Stimulated activated CD8-positive, alpha-beta memory T cell treated with anti-CD3 and anti-CD28 coated beads, Interleukin-4, amount 100 ng/mL, for 24 hours (primary cell): ENCODE measurements around the gene SPAG6.
"Not testable (repeated sequence)": the region's sequence is repeated elsewhere in the genome, so short reads cannot be mapped to it uniquely, and the experiment has no call there.

Experiments
- DNase-seq: peaks from one replicate; pipeline ENCODE4 v3.0.0-alpha.2; 2020; ENCODE audit warnings: low read depth

The SPAG6 gene

GRCh38 chr10:22372298-22372697 is 27.0 kb downstream of the SPAG6 start:
- DNase-seq = no peak

DNA sequence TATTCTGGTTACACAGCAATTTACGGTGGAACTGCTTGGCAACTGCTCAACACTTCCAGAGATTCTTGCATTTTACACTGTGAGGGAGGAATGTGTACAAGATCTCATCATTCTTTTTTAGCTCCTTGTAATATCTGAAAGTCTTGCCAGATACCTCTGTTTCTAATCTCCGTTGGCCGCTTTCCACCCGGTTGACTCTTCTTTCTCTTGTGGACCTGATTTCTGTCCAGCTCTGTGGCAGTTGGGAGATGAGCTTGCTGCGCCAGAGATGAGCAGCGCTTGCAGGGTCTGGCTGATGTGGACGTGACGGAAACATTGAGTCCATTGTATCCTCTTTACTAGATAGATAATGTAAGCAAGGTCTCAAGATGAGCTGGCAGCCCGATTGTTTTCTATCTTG is 27.6 kb downstream of the SPAG6 start:
- no peak for DNase-seq

DNA sequence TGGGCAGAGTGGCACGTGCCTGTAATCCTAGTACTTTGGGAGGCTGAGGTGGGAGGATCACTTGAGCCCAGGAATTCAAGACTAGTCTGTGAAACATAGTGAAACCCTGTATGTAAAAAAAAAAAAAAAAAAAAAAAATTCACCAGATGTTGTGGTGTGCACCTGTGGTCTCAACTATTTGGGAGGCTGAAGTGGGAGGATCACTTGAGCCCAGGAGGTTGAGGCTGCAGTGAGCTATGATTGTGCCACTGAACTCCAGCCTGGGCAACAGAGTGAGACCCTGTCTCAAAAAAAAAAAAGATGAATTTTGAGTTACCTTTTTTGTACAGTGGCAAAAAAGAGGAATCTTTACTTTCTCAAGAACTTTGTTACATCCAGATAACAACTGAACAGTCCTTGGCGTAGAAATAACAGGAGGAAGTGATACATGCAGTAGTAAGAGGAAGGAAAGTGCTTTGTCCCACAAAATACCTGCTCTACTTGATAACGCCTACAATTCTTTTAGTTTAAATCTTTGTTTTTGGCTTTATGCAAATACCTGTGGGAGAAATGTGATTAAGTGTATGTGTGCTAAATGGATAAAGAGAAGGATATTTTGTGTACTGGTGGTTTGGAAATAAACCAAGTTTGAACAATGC is 29.3 kb downstream of the SPAG6 start:
- DNase-seq = no peak

- peak; percentile 25 for DNase-seq
Observed at GRCh38 chr10:22379059-22379458, 33.8 kb downstream of the SPAG6 start.

DNA sequence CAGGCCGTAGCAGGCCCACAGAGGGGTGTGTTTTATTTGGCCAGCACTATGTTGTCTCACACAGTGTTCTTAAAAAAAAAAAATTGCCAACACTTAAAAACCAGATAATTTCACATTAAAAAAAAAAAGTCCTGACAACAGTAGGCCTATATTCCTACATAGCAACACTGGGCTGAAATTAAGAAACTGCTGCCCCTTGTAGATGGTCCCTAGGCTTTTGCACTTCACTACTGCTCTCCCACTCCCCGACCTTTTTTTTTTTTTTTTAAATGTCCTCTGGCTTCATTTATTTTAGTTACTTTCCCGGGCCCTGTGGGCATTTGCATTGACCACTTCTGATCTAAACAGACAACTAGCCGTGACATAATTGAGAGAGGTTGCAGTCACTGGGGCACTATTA is 36.0 kb downstream of the SPAG6 start:
- no peak for DNase-seq

DNA sequence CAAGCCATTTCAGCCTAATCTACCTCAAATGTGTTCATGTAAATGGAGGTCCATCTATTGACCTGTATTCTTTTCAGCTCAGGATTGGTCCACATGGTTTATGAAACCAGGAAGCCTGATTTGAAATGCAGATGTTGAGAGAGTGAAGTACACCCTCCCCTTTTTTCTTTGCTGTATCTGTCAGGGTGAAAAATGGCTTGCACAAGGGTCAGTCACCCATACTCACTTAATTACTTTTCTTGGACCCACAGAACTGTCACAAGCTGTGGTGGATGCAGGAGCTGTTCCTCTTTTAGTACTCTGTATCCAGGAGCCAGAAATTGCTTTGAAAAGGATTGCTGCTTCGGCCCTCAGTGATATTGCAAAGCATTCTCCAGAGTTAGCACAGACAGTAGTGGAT is 41.2 kb downstream of the SPAG6 start:
- no peak for DNase-seq

DNA sequence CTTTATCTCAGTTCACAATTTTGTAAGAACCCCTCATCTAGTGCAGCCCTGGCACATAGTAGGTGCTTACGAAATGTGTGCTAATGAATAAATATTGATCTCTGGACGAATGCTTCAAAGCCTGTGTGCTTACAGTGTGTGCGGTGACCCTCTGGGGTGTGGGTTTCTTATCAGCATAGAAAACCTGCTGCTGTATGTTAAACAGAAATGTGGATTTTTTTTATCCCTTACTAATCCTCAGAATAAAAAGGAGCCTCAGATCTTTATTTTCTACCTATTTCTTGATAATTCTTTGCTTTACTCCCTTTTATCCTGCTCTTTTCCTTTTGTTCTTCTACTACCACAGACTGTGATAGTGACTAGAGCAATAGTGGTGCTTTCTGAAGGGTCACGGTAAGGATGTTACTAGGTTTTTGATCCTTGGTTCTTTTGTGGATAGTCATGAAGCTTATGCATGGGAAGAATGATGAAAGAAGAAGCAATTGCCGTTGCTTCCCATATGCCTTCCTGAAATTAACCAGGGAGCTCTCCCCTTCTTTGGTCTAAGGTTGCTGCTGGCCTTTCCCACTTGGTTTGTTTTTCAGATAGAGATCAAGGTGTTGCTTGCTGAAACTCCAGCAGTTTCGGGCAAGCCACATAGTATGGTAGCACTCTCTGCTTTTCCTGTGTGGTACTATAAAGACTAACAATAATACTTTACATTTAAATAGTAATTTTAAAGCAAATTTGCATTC is 44.7 kb downstream of the SPAG6 start:
- no peak for DNase-seq

- no peak for DNase-seq
Observed at GRCh38 chr10:22391600-22391999, 46.3 kb downstream of the SPAG6 start.

- DNase-seq = not testable (repeated sequence)
Observed at GRCh38 chr10:22396195-22396594, 50.9 kb downstream of the SPAG6 start.

GRCh38 chr10:22406916-22407315 is 61.6 kb downstream of the SPAG6 start:
- not testable (repeated sequence) for DNase-seq

DNA sequence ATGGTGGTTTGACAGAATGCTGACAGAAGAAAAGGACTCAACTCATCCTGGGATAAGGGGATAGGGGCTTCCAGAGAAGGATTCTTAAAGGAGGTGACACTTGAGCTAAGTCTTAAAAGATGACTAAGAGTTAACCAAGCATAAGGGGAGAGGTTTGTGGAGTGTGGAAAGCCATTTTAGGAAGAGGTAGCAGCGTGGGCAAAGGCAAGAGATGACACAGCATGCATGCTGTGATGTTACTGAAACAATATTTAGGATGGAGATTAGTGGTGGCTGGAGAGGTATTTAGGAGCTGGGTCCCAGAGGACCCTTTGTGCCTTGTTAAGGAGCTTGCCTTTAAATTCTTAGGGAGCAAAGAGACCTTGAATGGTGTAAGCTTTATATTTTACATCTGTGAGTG is 65.1 kb downstream of the SPAG6 start:
- DNase-seq = no peak

DNA sequence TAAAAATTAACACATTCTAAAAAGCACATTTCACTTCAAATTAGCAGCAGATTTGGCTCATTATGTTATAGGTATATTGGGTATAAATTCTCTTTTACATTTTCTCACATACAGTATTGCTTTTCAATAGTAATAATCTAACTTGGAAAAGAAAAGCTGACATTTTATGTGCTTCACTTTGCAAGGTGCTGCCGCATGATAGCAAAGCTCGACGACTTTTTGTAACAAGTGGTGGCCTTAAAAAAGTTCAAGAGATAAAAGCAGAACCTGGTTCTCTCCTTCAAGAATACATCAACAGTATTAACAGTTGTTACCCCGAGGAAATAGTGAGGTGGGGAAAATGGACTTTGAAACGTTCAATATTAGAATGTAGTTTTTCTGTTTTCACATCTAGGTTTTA is 65.5 kb downstream of the SPAG6 start:
- no peak for DNase-seq

- no peak for DNase-seq
Observed at GRCh38 chr10:22414146-22414545, 68.8 kb downstream of the SPAG6 start.

DNA sequence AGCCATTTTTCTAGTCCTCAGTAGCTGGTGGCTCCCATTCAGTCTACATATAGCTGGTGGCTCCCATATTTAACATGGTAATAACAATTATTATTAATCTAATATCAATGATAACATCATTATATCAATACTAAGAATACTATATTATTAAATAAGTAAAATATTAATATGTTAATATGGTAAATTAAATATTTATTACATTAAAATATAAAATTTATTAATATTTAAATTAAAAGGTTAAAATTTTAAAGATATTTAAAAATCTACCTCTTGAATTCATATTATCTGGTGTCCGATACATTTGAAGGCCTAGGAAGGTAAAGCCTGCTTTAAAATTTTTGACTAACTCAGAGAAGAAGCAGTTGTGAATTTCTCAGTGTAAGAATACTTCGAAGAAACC is 69.8 kb downstream of the SPAG6 start:
- no peak for DNase-seq

DNA sequence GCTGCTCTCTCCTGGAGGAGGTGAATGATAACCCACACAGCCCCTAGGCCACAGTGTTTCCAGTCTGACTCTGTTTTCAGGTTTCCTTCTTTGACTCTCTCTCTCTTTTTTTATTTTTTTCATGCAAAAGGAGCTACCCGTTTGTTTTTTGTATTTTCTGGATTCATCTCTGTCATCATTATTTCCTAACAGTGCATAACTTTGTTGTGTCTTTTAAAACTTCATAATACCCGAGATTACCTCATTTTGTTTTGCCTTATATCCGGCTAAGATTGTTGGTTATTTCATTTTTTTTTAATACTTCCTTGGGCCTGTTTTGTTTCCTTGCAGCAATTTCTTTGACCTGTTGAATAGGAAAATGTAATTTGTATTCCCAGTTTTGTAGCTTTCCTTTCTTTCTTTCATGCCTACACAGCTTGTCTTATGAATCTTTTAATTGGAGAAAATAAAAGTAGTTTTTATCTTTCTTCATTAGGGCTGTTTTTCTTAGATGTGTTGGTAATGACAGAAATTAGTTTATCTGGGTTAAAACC is 72.5 kb downstream of the SPAG6 start:
- DNase-seq = no peak

DNA sequence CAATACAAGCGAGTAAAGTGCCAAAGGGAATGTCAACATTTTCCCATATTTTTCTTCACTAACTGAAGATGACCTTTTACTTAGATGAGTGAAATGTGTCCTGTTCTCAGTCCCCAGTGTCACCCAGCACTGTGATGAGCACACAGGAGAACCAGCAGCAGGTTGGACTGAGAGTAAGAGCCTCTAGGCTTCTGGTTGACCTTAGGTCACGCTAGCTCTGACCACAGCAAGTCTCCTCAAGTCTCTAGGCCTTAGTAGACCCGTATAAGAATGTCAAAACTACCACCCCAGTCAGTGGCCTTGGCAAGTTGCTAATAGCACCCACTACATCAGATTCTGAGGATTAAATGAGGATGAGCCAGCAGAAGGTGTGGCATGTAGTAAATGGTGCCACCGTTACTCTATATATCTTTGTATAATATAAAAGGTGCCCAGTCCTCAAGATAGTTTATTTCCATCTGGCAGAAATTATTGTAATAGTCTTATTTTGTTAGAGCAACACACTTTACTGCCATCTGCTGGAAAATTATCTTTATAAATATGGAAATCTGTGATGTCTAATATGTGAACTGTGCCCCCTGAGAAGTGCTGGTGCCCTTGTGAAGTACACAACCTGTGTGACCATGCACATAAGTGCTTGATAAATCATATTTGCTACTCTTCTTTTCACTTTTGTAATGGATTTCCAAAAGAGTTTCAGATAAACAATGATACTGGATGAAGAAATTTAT is 75.7 kb downstream of the SPAG6 start:
- no peak for DNase-seq

- DNase-seq = no peak
Observed at GRCh38 chr10:22426653-22427052, 81.4 kb downstream of the SPAG6 start.

- no peak for DNase-seq
Observed at GRCh38 chr10:22427101-22427500, 81.8 kb downstream of the SPAG6 start.

GRCh38 chr10:22427890-22428571 is 82.7 kb downstream of the SPAG6 start:
- no peak for DNase-seq

DNA sequence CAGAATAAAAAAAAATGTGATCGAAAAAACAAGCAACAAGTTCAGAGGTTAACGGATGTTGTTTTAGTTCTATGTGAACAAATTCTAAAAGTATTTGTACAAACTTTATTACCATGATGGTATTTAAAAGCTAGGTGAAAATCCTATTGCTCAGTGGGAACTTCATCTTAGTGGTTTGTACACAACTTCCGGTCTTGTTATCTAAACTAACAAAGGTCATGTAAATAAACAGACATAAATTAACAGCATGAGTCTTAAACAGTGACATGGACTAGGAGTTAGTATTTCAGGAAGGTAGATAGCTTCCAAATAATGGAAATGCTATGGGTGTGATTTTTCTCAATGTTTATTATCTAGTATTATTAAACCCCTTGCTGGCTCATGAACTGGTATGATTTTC is 83.8 kb downstream of the SPAG6 start:
- DNase-seq = no peak

DNA sequence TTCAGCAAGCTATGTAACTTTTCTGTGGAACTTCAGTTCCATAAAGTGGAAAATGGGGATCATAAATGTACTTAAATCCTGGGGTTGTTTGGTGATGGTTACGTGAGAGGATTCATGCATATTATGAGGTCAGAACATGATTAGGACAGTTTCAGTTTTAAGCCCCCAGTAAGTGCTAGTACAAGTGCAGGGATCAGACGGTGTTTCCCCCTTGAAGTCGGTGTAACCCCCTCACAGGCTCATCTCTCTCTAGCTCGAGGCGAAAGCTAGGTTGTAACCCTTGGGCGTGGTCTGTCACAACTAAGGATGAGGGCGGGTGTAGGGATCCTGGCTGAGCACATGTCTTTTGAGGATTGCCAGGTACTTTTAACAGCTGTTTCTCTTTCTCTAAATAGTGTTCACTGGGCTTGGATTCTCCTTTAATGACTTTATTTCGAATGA is 84.7 kb downstream of the SPAG6 start:
- no peak for DNase-seq

DNA sequence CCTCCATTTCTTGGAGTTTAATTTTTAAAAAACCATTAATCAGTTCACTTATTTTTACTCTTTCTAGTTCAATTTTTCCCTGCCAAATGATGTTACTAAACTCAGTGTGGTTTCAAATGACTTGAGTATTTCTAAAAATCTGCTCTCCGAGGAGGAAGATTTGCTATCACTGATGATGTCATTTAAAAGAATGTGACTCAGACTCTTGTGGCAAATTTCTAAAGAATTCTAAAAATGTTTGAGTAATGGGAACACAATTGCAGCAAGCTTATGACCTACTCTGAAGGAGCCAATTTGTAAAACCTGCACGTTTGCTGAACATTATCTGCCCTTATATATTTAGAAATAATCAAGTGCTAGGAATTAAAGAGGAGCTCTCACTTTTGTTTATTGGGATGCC is 88.6 kb downstream of the SPAG6 start:
- no peak for DNase-seq
